ENCODE measurements around the gene RNF7. TPM values are rescaled to one million over a fixed set of nuclear protein-coding genes. Genes with fewer than 3 reads are reported as not detected.

Gene RNF7
- total RNA-seq (2021), result 125 and 126 TPM in 2 replicates
- long read RNA-seq, transcript RNF7-205 (2 exons, 782 nt), result minor isoform, 5 of 240 reads
- long read RNA-seq, transcript RNF7-203 (4 exons, 1,036 nt), result minor isoform, 25 of 240 reads
- long read RNA-seq, transcript RNF7-201 (3 exons, 2,763 nt), result major isoform, 183 of 240 reads
- long read RNA-seq, transcript RNF7-202 (3 exons, 805 nt), result minor isoform, 21 of 240 reads
- long read RNA-seq, partial matches to known transcripts, result 1 of 240 reads
- long read RNA-seq, other reads (novel, unspliced or antisense), result 4 of 240 reads

GRCh38 chr3:141738022-141738890 lies at the start of gene RNF7:
TSS of gene RNF7 (plus strand) at chr3:141738298. CDS start at chr3:141738342, 44 bp downstream.
- Histone ChIP-seq H3K23me2 (ENCODE audit: insufficient read length, low read depth, low read length, poor library complexity, severe bottlenecking) (peaks cover 6% of the 10 kb centered on the region), H3K27ac (ENCODE audit: insufficient read length, low read depth, low read length) (peak within 1 kb of the TSS; percentile 3)

More at GRCh38 chr3:141738022-141738890, at the start of gene RNF7:
- H3K56ac ChIP-seq (ENCODE audit: insufficient read length, low read depth, low read length), result no peak within 1 kb of the TSS
- H2AK5ac ChIP-seq (ENCODE audit: insufficient read length, low read length), result no peak within 1 kb of the TSS
- no peaks in the 10 kb centered on the region for H3K27me3 ChIP-seq (ENCODE audit: insufficient read depth, low read length)
- peak within 1 kb of the TSS; percentile 77 for H3K4me2 ChIP-seq (ENCODE audit: insufficient read depth, insufficient read length, low read length)
- H3T11ph ChIP-seq (ENCODE audit: low read length), result no peak within 1 kb of the TSS
- Mint-ChIP-seq H3K27ac (peak within 1 kb of the TSS; percentile 92 to 99 (median 95)), H3K36me3 (ENCODE audit: insufficient read depth in 1 of 3, low read depth in 3 of 3) (peaks cover 5 to 12% (median 9%) of the 10 kb centered on the region in 3 experiments; a peak in 5 of 7 replicates), H3K27me3 (ENCODE audit: low read depth) (no peaks in the 10 kb centered on the region), H3K4me1 (peaks cover 15 to 24% of the 10 kb centered on the region in 2 experiments), H3K4me3 (peak within 1 kb of the TSS; percentile 86 to 98), H3K9me3 (no peaks in the 10 kb centered on the region)
- H4K5ac ChIP-seq (ENCODE audit: insufficient read length, low read depth, low read length), result no peak within 1 kb of the TSS
- H3K79me2 ChIP-seq (ENCODE audit: insufficient read depth, low read length), result peaks cover 25% of the 10 kb centered on the region
- TF ChIP-seq, protein P1, sequence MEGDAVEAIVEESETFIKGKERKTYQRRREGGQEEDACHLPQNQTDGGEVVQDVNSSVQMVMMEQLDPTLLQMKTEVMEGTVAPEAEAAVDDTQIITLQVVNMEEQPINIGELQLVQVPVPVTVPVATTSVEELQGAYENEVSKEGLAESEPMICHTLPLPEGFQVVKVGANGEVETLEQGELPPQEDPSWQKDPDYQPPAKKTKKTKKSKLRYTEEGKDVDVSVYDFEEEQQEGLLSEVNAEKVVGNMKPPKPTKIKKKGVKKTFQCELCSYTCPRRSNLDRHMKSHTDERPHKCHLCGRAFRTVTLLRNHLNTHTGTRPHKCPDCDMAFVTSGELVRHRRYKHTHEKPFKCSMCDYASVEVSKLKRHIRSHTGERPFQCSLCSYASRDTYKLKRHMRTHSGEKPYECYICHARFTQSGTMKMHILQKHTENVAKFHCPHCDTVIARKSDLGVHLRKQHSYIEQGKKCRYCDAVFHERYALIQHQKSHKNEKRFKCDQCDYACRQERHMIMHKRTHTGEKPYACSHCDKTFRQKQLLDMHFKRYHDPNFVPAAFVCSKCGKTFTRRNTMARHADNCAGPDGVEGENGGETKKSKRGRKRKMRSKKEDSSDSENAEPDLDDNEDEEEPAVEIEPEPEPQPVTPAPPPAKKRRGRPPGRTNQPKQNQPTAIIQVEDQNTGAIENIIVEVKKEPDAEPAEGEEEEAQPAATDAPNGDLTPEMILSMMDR (conservative IDR thresholded peaks at IDR 0.05), result peak; percentile 98
- no peak within 1 kb of the TSS for H2BK120ac ChIP-seq (ENCODE audit: low read depth, low read length, poor library complexity, severe bottlenecking)
- H4K20me1 ChIP-seq (ENCODE audit: control insufficient read depth, insufficient read depth, insufficient read length), result no peaks in the 10 kb centered on the region
- WGBS (ENCODE audit: extremely low coverage, insufficient read length, low lambda C conversion rate), result no CpG with 5 or more reads among the region's 81 CpGs
- peak within 1 kb of the TSS; percentile 91 for H3K18ac ChIP-seq (ENCODE audit: insufficient read length, low read depth, low read length)
- H4K91ac ChIP-seq (ENCODE audit: insufficient read length, low read depth, low read length), result peak within 1 kb of the TSS; percentile 43
- H3K23ac ChIP-seq (ENCODE audit: insufficient read length, low read depth, low read length), result no peak within 1 kb of the TSS
- no peaks in the 10 kb centered on the region for H3K9me3 ChIP-seq (ENCODE audit: control insufficient read depth, low read depth, low read length)
- H3K14ac ChIP-seq (ENCODE audit: insufficient read depth, low read length), result peak within 1 kb of the TSS; percentile 97
- no peak within 1 kb of the TSS; the same call in 1 of the 2 replicates for H3K4ac ChIP-seq (ENCODE audit: low read depth, low read length)
- H3K4me1 ChIP-seq (ENCODE audit: insufficient read depth, low read length), result no peaks in the 10 kb centered on the region; the same call in 1 of the 2 replicates
- no peak within 1 kb of the TSS for H2BK15ac ChIP-seq (ENCODE audit: low read depth, low read length)
- no peaks in the 10 kb centered on the region for H3K79me1 ChIP-seq (ENCODE audit: insufficient read depth, low read depth, low read length, poor library complexity, severe bottlenecking)
- no peak within 1 kb of the TSS for H2BK5ac ChIP-seq (ENCODE audit: insufficient read length, low read length)
- no peak within 1 kb of the TSS for H2BK20ac ChIP-seq (ENCODE audit: low read depth, low read length, poor library complexity, severe bottlenecking)
- H4K8ac ChIP-seq (replicated peaks; ENCODE audit: insufficient read length, low read depth, low read length), result no peak within 1 kb of the TSS
- peak within 1 kb of the TSS; percentile 85 for H2AFZ ChIP-seq (ENCODE audit: low read length)
- H2BK12ac ChIP-seq (ENCODE audit: insufficient read length, low read depth, low read length), result no peak within 1 kb of the TSS
- H3K9ac ChIP-seq (ENCODE audit: extremely low read depth, insufficient read length, low read length), result peak within 1 kb of the TSS; percentile 97
- peak; percentile 96 for DNase-seq
